Measurements from ENCODE around the gene XPNPEP3.
"Not testable (repeated sequence)": the region's sequence is repeated elsewhere in the genome, so short reads cannot be mapped to it uniquely, and the experiment has no call there.

XPNPEP3 gene

DNA sequence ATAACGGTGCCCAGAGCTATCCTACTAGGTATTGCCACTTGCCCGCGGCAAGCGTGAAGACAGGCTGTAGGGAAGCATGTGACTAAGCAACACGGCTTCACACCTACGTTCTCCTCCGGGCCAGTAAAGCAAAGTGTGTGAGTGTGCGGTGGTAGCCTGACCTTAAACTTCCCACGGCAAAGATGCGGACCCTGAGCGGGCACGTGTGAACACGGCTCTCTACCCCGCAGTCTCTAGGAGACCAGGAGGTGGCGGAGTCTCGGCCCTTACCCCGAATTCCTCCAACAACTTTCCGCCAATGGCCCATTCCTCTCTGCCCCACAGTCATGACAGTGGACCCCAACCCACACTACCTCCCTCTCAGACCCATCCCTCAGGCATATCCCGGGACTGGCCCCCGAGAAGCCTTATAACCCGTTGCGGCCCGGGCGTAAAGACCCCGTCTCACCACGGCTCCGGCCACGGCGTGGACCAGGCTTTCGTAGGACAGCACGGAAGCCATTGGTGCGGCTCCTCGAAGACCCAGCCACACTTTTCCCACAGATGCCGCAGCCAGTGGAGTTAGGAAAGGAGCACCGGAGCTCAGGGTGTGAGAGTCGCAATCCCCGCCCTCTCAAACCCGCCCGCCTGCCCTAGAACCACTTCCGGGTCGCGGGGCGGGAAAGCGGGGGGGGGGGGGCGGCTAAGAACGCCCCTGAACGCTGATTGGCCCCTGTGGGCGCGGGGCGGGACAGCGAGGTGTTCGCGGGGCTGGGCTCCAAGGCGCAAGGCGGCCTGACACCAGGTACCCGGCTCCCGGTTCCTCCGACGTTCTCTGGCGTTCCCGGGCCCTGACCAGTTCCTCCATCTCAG is 38.0 kb upstream of the XPNPEP3 start, which contains the start of gene SLC25A17:
Gene SLC25A17 (minus strand): TSS at position 600 of the 852 bp plus-strand sequence. CDS start 98 bp downstream, at position 502.
- no peaks in the 10 kb centered on the region for H3K27me3 ChIP-seq
- TF ChIP-seq, protein P1, sequence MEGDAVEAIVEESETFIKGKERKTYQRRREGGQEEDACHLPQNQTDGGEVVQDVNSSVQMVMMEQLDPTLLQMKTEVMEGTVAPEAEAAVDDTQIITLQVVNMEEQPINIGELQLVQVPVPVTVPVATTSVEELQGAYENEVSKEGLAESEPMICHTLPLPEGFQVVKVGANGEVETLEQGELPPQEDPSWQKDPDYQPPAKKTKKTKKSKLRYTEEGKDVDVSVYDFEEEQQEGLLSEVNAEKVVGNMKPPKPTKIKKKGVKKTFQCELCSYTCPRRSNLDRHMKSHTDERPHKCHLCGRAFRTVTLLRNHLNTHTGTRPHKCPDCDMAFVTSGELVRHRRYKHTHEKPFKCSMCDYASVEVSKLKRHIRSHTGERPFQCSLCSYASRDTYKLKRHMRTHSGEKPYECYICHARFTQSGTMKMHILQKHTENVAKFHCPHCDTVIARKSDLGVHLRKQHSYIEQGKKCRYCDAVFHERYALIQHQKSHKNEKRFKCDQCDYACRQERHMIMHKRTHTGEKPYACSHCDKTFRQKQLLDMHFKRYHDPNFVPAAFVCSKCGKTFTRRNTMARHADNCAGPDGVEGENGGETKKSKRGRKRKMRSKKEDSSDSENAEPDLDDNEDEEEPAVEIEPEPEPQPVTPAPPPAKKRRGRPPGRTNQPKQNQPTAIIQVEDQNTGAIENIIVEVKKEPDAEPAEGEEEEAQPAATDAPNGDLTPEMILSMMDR (IDR thresholded peaks at IDR 0.05), result peak; percentile 43
- H3K4me3 ChIP-seq (ENCODE audit: low read depth in 1 of 2, low read length in 1 of 2), result peak within 1 kb of the TSS; percentile 92 to 98
- H3K4me1 ChIP-seq (ENCODE audit: control insufficient read depth in 1 of 2, insufficient read depth in 1 of 2, low read depth in 1 of 2, low read length in 1 of 2), result peaks cover 11 to 18% of the 10 kb centered on the region in 2 experiments
- H3K27ac ChIP-seq, result peak within 1 kb of the TSS; percentile 77
- peaks cover 4% of the 10 kb centered on the region for H3K36me3 ChIP-seq
- no peaks in the 10 kb centered on the region for H3K9me3 ChIP-seq

DNA sequence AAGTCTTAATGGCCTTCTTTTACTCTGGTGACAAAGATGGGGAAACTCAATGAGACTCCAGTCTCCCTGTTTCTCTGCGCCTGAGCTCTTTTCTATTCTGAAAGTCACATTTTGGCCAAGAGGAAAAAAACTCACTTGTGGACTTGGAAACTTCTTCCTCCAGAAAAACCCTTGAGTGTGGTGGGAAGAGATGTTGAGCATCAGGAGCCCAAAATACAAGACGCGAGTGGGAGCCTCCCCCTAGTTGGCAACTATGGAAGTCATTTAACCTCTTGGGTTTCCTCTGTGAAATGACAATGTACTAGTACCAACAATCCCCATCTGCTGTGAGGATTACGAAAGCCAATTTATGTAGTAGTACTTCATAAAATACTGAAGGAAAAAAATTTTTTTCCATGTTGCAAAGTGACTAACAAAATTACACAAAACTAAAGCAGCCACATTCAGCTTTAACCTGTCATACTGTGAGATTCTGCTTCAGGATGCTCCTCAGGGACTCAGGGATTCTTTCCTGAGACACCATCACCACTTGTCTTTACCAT is 37.3 kb upstream of the XPNPEP3 start:
- H3K4me3 ChIP-seq (ENCODE audit: low read depth in 1 of 2, low read length in 1 of 2), result peak overlapping the region; percentile 92 to 98
- peak overlapping the region; percentile 77 for H3K27ac ChIP-seq
- H3K4me1 ChIP-seq (ENCODE audit: control insufficient read depth in 1 of 2, insufficient read depth in 1 of 2, low read depth in 1 of 2, low read length in 1 of 2), result peaks cover 11 to 18% of the 10 kb centered on the region in 2 experiments
- peaks cover 8% of the 10 kb centered on the region for H3K36me3 ChIP-seq
- TF ChIP-seq, protein P1 (IDR thresholded peaks at IDR 0.05), result no peak
- no peaks in the 10 kb centered on the region for H3K27me3 ChIP-seq
- no peaks in the 10 kb centered on the region for H3K9me3 ChIP-seq

DNA sequence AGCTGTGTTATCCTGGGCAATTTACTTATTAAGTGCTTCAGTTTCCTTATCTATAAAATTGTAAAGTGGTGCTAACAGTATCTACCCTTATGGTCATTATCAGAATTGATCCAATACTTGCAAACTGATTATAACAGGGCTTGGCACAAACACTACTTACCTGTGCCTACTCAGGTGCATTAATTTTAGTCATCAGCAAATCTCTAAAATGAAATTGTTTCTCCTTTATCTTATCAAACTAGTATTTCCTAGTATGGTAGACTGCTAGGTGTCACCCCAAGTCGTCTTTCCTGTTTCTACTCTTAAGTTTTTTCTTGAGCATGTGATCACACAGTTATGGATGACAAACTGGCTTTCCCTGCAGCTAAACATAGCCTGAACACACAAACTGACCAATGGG is 33.5 kb upstream of the XPNPEP3 start:
- TF ChIP-seq, protein P1 (IDR thresholded peaks at IDR 0.05), result no peak
- H3K36me3 ChIP-seq, result peaks cover 32% of the 10 kb centered on the region
- no peaks in the 10 kb centered on the region for H3K9me3 ChIP-seq
- no peak overlapping the region for H3K4me3 ChIP-seq (ENCODE audit: low read depth in 1 of 2, low read length in 1 of 2)
- no peak overlapping the region for H3K27ac ChIP-seq
- peaks cover 7 to 14% of the 10 kb centered on the region in 2 experiments for H3K4me1 ChIP-seq (ENCODE audit: control insufficient read depth in 1 of 2, insufficient read depth in 1 of 2, low read depth in 1 of 2, low read length in 1 of 2)
- no peaks in the 10 kb centered on the region for H3K27me3 ChIP-seq

DNA sequence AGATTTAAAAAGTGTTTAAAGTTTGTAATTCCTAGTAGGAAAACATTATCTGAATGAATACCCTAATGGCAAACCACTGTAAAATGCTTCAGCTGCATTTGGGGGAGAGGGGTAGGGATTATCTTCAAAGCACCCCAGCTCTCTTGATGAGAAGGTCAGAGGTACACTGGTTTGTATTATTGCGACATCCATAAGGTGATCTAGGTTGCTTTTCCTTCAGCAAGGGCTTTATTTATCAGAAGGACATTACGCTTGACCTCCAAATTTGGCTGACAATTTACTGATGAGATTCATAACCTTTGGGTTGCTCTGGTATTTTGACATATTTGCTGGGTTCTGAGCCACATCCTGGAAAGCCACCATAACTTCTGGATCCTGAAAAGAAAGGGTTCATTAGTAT is 30.7 kb upstream of the XPNPEP3 start:
- not testable (repeated sequence) for H3K4me1 ChIP-seq (ENCODE audit: control insufficient read depth in 1 of 2, insufficient read depth in 1 of 2, low read depth in 1 of 2, low read length in 1 of 2); H3K27ac ChIP-seq; H3K27me3 ChIP-seq; H3K4me3 ChIP-seq (ENCODE audit: low read depth in 1 of 2, low read length in 1 of 2); H3K9me3 ChIP-seq
- H3K36me3 ChIP-seq, result peaks cover 57% of the 10 kb centered on the region

DNA sequence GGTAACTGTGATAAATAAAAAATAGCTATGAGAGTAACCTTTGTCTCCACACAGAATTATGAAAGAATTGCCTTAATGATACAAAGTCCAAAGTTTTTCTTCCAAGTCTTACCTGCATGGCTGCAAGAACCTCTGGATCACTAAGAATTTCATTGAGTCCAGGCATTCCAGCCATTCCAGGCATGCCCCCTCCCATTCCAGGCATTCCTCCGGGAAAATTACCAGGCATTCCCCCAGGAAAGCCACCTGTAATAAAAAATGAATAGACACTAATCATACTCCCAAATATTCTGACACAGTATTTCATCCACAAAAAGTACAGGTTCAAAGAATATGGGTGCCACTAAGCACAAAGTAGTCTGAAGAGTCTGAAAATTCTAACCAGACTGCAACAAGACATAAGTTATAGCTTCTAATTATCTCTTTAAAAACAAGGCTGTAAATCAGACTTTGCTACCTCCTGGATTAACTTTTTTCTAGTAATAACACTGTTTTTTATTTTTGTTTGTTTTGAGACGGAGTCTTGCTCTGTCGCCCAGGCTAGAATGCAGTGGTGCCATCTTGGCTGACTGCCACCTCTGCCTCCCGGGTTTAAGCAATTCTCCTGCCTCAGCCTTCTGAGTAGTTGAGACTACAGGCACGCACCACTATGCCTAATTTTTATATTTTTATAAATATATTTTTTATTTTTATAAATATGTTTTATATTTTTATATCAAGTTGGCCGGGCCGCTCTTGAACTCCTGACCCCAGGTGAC is 29.8 kb upstream of the XPNPEP3 start:
- peaks cover 65% of the 10 kb centered on the region for H3K36me3 ChIP-seq

More for the DNA sequence above, 29.8 kb upstream of the XPNPEP3 start:
- Histone ChIP-seq H3K27ac (no peak overlapping the region), H3K9me3 (no peaks in the 10 kb centered on the region), H3K27me3 (no peaks in the 10 kb centered on the region), H3K4me1 (ENCODE audit: control insufficient read depth in 1 of 2, insufficient read depth in 1 of 2, low read depth in 1 of 2, low read length in 1 of 2) (no peaks in the 10 kb centered on the region), H3K4me3 (ENCODE audit: low read depth in 1 of 2, low read length in 1 of 2) (no peak overlapping the region)
- TF ChIP-seq, protein P1 (IDR thresholded peaks at IDR 0.05), result no peak
